BE2C (cell line): ENCODE measurements around the gene CACNB2.

ENCODE experiments used
- DNase-seq: peaks from one replicate; pipeline ENCODE4 v3.0.0-alpha.2; 2020
- H3K27me3 ChIP-seq: fragments of 250-450 bp; sonication (Bioruptor Pico); 2 replicates; pipeline ENCODE4 v1.5.1; 2020; ENCODE audit warnings: mild to moderate bottlenecking
- H3K36me3 ChIP-seq: fragments of 250-450 bp; sonication (Bioruptor Pico); 2 replicates; pipeline ENCODE4 v1.5.1; 2020; ENCODE audit warnings: mild to moderate bottlenecking
- H3K4me1 ChIP-seq: fragments of 250-450 bp; sonication (Bioruptor Pico); 2 replicates; pipeline ENCODE4 v1.5.1; 2020
- H3K4me3 ChIP-seq: 2 replicates; pipeline ENCODE4 v1.5.1; 2011; ENCODE audit warnings: low read depth, low read length
- H3K9me3 ChIP-seq: fragments of 250-450 bp; sonication (Bioruptor Pico); 2 replicates; pipeline ENCODE4 v1.5.1; 2020
- CTCF ChIP-seq: IDR thresholded peaks from 2 replicates; pipeline ENCODE4 v1.5.1; 2012; ENCODE audit warnings: mild to moderate bottlenecking, low read depth, low read length

The CACNB2 gene

GRCh38 chr10:18254086-18254485, 113.9 kb downstream of the CACNB2 start:
- Histone ChIP-seq H3K4me1 (no peaks in the 10 kb centered on the region), H3K4me3 (no peak overlapping the region), H3K9me3 (no peaks in the 10 kb centered on the region), H3K27me3 (no peaks in the 10 kb centered on the region), H3K36me3 (no peaks in the 10 kb centered on the region)
- TF ChIP-seq CTCF, result no peak
- DNase-seq, result no peak

DNA sequence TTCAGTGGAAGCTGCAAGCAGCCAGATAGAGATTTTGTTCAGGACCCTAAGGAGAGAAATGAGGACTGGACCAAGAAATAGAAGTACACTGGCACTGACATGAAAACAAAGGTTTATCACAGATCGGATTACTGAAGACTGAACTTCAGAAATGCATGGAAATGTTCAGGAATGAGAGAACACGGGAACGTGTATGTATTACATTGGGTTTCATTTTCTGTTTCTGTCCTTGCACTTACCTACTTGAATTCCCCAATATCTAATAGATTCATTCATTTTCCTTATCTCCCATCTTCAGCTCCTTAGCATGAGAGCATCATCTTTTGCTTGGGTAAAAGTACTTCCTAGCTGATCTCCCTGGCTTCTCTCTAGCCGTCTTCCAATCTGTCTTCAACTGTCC, 114.5 kb downstream of the CACNB2 start:
- no peaks in the 10 kb centered on the region for H3K36me3 ChIP-seq
- H3K4me3 ChIP-seq, result no peak overlapping the region
- TF ChIP-seq CTCF, result no peak
- H3K27me3 ChIP-seq, result no peaks in the 10 kb centered on the region
- no peaks in the 10 kb centered on the region for H3K4me1 ChIP-seq
- H3K9me3 ChIP-seq, result no peaks in the 10 kb centered on the region
- no peak for DNase-seq

DNA sequence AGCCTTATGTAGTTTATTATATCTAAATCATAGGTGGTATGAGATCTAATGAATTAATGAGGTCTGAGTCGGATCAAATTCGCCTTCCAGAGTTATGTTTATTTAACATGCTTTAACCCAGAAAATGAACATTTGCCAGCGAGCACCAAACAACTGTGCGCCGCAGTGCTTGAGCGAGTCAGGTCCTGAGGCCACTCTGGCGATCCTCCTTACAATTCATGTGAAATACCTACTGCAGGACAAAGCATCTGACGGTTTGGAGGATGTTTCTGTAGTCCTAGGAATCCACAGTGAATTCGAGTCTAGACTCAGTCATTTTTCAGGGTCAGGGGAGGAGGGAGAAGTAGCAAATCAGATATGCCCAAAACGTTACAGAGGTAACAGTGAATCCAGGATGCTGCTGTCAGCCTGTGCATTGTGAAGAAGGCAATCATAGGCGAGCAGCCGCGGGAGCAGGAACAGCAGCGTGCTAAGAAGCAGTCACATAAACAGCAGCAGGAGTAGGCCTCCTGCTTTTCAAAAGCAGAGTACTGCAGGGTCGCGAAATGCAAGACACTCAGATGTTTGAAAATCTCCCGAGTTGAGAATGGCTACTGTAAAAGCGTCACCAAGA, 120.2 kb downstream of the CACNB2 start:
- no peaks in the 10 kb centered on the region for H3K9me3 ChIP-seq
- no peaks in the 10 kb centered on the region for H3K36me3 ChIP-seq
- no peak for DNase-seq
- H3K4me3 ChIP-seq, result no peak overlapping the region
- H3K27me3 ChIP-seq, result peaks cover 5% of the 10 kb centered on the region; the same call in 1 of the 2 replicates
- TF ChIP-seq CTCF, result no peak
- H3K4me1 ChIP-seq, result no peaks in the 10 kb centered on the region

- Histone ChIP-seq H3K4me1 (no peaks in the 10 kb centered on the region), H3K27me3 (peaks cover 5% of the 10 kb centered on the region; the same call in 1 of the 2 replicates), H3K4me3 (no peak overlapping the region), H3K9me3 (no peaks in the 10 kb centered on the region), H3K36me3 (no peaks in the 10 kb centered on the region)
- TF ChIP-seq CTCF, result no peak
- DNase-seq, result no peak
Observed at GRCh38 chr10:18261063-18261610, 120.9 kb downstream of the CACNB2 start.

DNA sequence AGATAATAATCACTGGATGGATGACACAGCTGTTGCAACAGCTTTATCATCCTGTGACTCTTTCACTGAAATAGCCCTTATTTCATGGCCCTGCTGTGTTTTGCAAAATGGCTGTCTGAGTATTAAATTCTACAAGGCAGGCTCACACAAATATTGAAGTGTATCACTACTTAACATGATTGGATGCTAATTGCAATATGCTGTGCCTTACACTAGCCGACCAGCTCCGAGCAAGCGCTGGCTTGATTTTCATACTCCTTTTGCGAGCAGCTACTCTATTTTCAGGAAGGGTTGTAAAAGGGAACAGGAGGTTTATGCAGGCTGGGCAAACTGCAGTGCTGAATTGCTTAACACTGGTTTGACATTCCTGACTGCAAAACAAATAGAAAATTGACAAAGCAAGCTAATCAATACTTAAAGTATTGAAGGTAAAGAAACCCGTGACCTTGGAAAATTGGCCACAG, 121.6 kb downstream of the CACNB2 start:
- no peaks in the 10 kb centered on the region for H3K36me3 ChIP-seq
- no peaks in the 10 kb centered on the region for H3K9me3 ChIP-seq
- peaks cover 5% of the 10 kb centered on the region; the same call in 1 of the 2 replicates for H3K27me3 ChIP-seq
- H3K4me1 ChIP-seq, result no peaks in the 10 kb centered on the region
- no peak for DNase-seq
- no peak overlapping the region for H3K4me3 ChIP-seq
- no peak for TF ChIP-seq CTCF

DNA sequence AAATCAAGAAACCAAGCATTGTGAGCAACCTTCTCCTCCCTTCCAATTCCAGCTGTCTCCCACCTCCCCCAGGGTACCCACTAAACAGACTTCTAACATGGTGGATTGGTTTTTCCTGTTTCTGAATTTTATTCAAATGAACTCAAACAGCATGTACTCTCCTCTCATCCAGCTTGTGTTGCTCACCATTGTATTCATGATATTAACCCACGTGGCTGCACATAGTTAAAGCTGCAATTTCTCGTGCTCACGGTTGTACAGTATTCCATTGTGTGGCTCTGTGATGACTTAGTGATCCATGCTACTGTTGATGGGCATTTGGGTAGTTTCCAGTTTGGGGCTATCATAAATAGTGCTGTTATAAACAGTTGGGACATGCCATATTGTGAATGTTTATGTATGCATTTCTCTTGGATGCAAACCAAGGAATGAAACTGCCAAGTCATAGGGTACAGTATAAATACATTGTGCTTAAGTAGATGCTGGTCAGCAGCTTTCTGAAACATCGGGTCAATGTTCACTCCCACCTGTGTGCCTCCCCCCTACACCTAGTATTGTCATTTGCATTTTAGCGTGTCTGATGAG, 124.3 kb downstream of the CACNB2 start:
- H3K4me3 ChIP-seq, result no peak overlapping the region
- H3K9me3 ChIP-seq, result no peaks in the 10 kb centered on the region
- peaks cover 5% of the 10 kb centered on the region; the same call in 1 of the 2 replicates for H3K27me3 ChIP-seq

More for the DNA sequence above, 124.3 kb downstream of the CACNB2 start:
- no peak for DNase-seq
- H3K36me3 ChIP-seq, result no peaks in the 10 kb centered on the region
- TF ChIP-seq CTCF, result no peak
- no peaks in the 10 kb centered on the region for H3K4me1 ChIP-seq
